Tibial nerve (tissue), 4 donors: Measurements from ENCODE around the gene C1QTNF12. TPM values are rescaled to one million over a fixed set of nuclear protein-coding genes. Genes with fewer than 3 reads are reported as not detected.

Experiments
- DNase-seq, 2 donors: peaks; one replicate each; pipeline ENCODE4 v3.0.0-alpha.2; 2019; ENCODE audit warnings: low spot score in 2 of 2
- H3K27ac ChIP-seq, 4 donors: fragments of 200-600 bp; sonication (generic) in 3 of 4; one replicate each; pipeline ENCODE4 v1.5.1; 2017 to 2019; ENCODE audit warnings: mild to moderate bottlenecking in 1 of 4
- H3K27me3 ChIP-seq, 2 donors: fragments of 200-600 bp; sonication (generic) in 1 of 2; one replicate each; pipeline versions ENCODE4 v1.5.1 to v1.6.0; 2017 to 2019
- H3K36me3 ChIP-seq, 3 donors: fragments of 200-600 bp; sonication (generic); one replicate each; pipeline ENCODE4 v1.5.1; 2018 to 2019
- H3K4me1 ChIP-seq, 4 donors: fragments of 200-600 bp; sonication (generic) in 3 of 4; one replicate each; pipeline ENCODE4 v1.5.1; 2017 to 2019
- H3K4me3 ChIP-seq, 4 donors: fragments of 200-600 bp; sonication (generic) in 3 of 4; one replicate each; pipeline ENCODE4 v1.5.1; 2017 to 2019; ENCODE audit warnings: mild to moderate bottlenecking in 1 of 4, moderate library complexity in 1 of 4
- H3K9me3 ChIP-seq, 4 donors: fragments of 200-600 bp; sonication (generic) in 3 of 4; one replicate each; pipeline ENCODE4 v1.5.1; 2017 to 2019
- CTCF ChIP-seq, 5 experiments: fragments of 200-600 bp in 3 of 5; fragments of 450-650 bp in 2 of 5; sonication (generic) in 3 of 5; IDR thresholded peaks; one replicate each; pipeline ENCODE4 v1.5.1; 2016 to 2019; ENCODE audit warnings: antibody characterized with exemption in 5 of 5, mild to moderate bottlenecking in 3 of 5, moderate library complexity in 2 of 5
- EP300 ChIP-seq, 2 donors: sonication (generic); formaldehyde crosslinking; IDR thresholded peaks; one replicate each; pipeline ENCODE4 v1.6.1; 2017; ENCODE audit warnings: antibody characterized with exemption in 2 of 2, mild to moderate bottlenecking in 1 of 2
- POLR2A ChIP-seq, 2 donors: fragments of 450-650 bp; IDR thresholded peaks; one replicate each; pipeline ENCODE4 v1.6.1; 2017; ENCODE audit warnings: antibody characterized with exemption in 2 of 2, mild to moderate bottlenecking in 2 of 2, moderate library complexity in 2 of 2
- WGBS, 2 donors: methylation state at CpG; one replicate each; pipeline ENCODE4 v1.1.5; 2018; 5-methylcytosine and 5-hydroxymethylcytosine counted together
- total RNA-seq, 4 donors: library from RNA; depleted of rRNA; stranded (reverse); fragments of >200 nt; gene quantifications; one replicate each; pipeline ENCODE4 v1.1.0, GENCODE V29; 2016

Gene C1QTNF12
- total RNA-seq, 4 donors from 2014 or later: 0.84 to 3.0 (median 1.8) TPM

- no peaks in the 10 kb centered on the region for H3K27me3 ChIP-seq
- DNase-seq: no peak
- peaks cover 0 to 15% (median 0%) of the 10 kb centered on the region in 4 donors for H3K4me1 ChIP-seq
- 95 to 96% methylated on average over 17 of the region's 17 CpGs for WGBS, 2 donors
- H3K9me3 ChIP-seq: no peaks in the 10 kb centered on the region
- no peak overlapping the region for H3K4me3 ChIP-seq
- H3K27ac ChIP-seq: no peak overlapping the region
- TF ChIP-seq POLR2A (IDR thresholded peaks at IDR 0.05) (no peak), EP300 (IDR thresholded peaks at IDR 0.05) (no peak), CTCF (IDR thresholded peaks at IDR 0.05) (no peak)
- peaks cover 6 to 94% (median 22%) of the 10 kb centered on the region in 3 donors for H3K36me3 ChIP-seq
These were observed 15.5 kb upstream of the C1QTNF12 start for GRCh38 chr1:1262071-1262470.

GRCh38 chr1:1260843-1261560 is 14.5 kb upstream of the C1QTNF12 start:
- Histone ChIP-seq H3K27me3 (no peaks in the 10 kb centered on the region), H3K9me3 (no peaks in the 10 kb centered on the region), H3K36me3 (peaks cover 6 to 94% (median 18%) of the 10 kb centered on the region in 3 donors), H3K27ac (no peak overlapping the region), H3K4me3 (no peak overlapping the region), H3K4me1 (peaks cover 0 to 15% (median 0%) of the 10 kb centered on the region in 4 donors)
- DNase-seq: no peak
- TF ChIP-seq EP300 (IDR thresholded peaks at IDR 0.05) (no peak), POLR2A (IDR thresholded peaks at IDR 0.05) (no peak), CTCF (IDR thresholded peaks at IDR 0.05) (no peak)
- 68 to 72% methylated on average over 16 of the region's 16 CpGs for WGBS, 2 donors

GRCh38 chr1:1259951-1260600 is 13.6 kb upstream of the C1QTNF12 start:
- Histone ChIP-seq H3K27me3 (no peaks in the 10 kb centered on the region), H3K27ac (no peak overlapping the region), H3K4me3 (no peak overlapping the region), H3K4me1 (peaks cover 0 to 12% (median 0%) of the 10 kb centered on the region in 4 donors), H3K9me3 (no peaks in the 10 kb centered on the region), H3K36me3 (peaks cover 4 to 94% (median 18%) of the 10 kb centered on the region in 3 donors)
- no peak for TF ChIP-seq POLR2A (IDR thresholded peaks at IDR 0.05)
- no peak for TF ChIP-seq CTCF (IDR thresholded peaks at IDR 0.05)
- TF ChIP-seq EP300 (IDR thresholded peaks at IDR 0.05): no peak
- DNase-seq: no peak
- 81 to 87% methylated on average over 26 of the region's 26 CpGs for WGBS, 2 donors

- H3K4me3 ChIP-seq: no peak overlapping the region
- H3K27ac ChIP-seq: no peak overlapping the region
- H3K9me3 ChIP-seq: no peaks in the 10 kb centered on the region
- WGBS, 2 donors: 89 to 95% methylated on average over 18 of the region's 18 CpGs
- no peak for DNase-seq
- no peaks in the 10 kb centered on the region for H3K27me3 ChIP-seq
- peaks cover 0 to 7% (median 0%) of the 10 kb centered on the region in 4 donors for H3K4me1 ChIP-seq
- TF ChIP-seq CTCF (IDR thresholded peaks at IDR 0.05) (no peak), EP300 (IDR thresholded peaks at IDR 0.05) (no peak), POLR2A (IDR thresholded peaks at IDR 0.05) (no peak)
- peaks cover 4 to 94% (median 21%) of the 10 kb centered on the region in 3 donors for H3K36me3 ChIP-seq
These were observed 13.0 kb upstream of the C1QTNF12 start for GRCh38 chr1:1259540-1259939.

GRCh38 chr1:1259119-1259488 is 12.6 kb upstream of the C1QTNF12 start:
- 92 to 94% methylated on average over 22 of the region's 22 CpGs for WGBS, 2 donors
- Histone ChIP-seq H3K27ac (no peak overlapping the region), H3K9me3 (no peaks in the 10 kb centered on the region), H3K4me3 (no peak overlapping the region), H3K27me3 (no peaks in the 10 kb centered on the region), H3K36me3 (peaks cover 4 to 94% (median 21%) of the 10 kb centered on the region in 3 donors), H3K4me1 (peaks cover 0 to 7% (median 0%) of the 10 kb centered on the region in 4 donors)
- DNase-seq: no peak
- TF ChIP-seq CTCF (IDR thresholded peaks at IDR 0.05) (no peak), EP300 (IDR thresholded peaks at IDR 0.05) (no peak), POLR2A (IDR thresholded peaks at IDR 0.05) (no peak)
